Activated naive CD4-positive, alpha-beta T cell treated with Interleukin-2 at 50 U/mL for 16 hours (primary cell): ENCODE data around the gene USP4.

ENCODE experiments used
- DNase-seq: peaks from one replicate; pipeline ENCODE4 v3.0.0-alpha.2; 2020

The USP4 gene

GRCh38 chr3:49295489-49296058 lies 44.3 kb downstream of the USP4 start:
- peak; percentile 7 for DNase-seq

GRCh38 chr3:49294343-49294742 lies 45.5 kb downstream of the USP4 start:
- no peak for DNase-seq

GRCh38 chr3:49283997-49284396 lies 55.9 kb downstream of the USP4 start:
- DNase-seq, result no peak

GRCh38 chr3:49279376-49279775 lies 60.5 kb downstream of the USP4 start:
- no peak for DNase-seq

- no peak for DNase-seq
These were observed 61.3 kb downstream of the USP4 start for GRCh38 chr3:49278548-49278947.

- DNase-seq, result no peak
These were observed 62.5 kb downstream of the USP4 start for GRCh38 chr3:49277383-49277775.

- peak; percentile 79 for DNase-seq
These were observed 63.1 kb downstream of the USP4 start, which contains the start of gene C3orf62 for GRCh38 chr3:49276475-49277382. Gene C3orf62, minus strand, starts transcription at chr3:49277232. Its CDS starts 360 bp downstream, at chr3:49276872.

GRCh38 chr3:49273825-49274532 lies 65.9 kb downstream of the USP4 start:
- no peak for DNase-seq

- no peak for DNase-seq
These were observed 68.8 kb downstream of the USP4 start for GRCh38 chr3:49271047-49271446.

- DNase-seq, result no peak
These were observed 69.7 kb downstream of the USP4 start for GRCh38 chr3:49270156-49270500.

- DNase-seq, result no peak
These were observed 70.3 kb downstream of the USP4 start for GRCh38 chr3:49269443-49270155.

GRCh38 chr3:49266410-49267095 lies 73.3 kb downstream of the USP4 start:
- DNase-seq, result no peak

- no peak for DNase-seq
These were observed 74.0 kb downstream of the USP4 start for GRCh38 chr3:49265661-49266386.

- DNase-seq, result no peak
These were observed 76.5 kb downstream of the USP4 start for GRCh38 chr3:49263159-49263889.

- DNase-seq, result no peak
These were observed 79.0 kb downstream of the USP4 start for GRCh38 chr3:49260806-49261324.

GRCh38 chr3:49257187-49257586 lies 82.7 kb downstream of the USP4 start:
- no peak for DNase-seq

GRCh38 chr3:49255718-49256511 lies 83.9 kb downstream of the USP4 start:
- no peak for DNase-seq

GRCh38 chr3:49255112-49255511 lies 84.7 kb downstream of the USP4 start:
- no peak for DNase-seq

GRCh38 chr3:49253512-49253911 lies 86.3 kb downstream of the USP4 start:
- no peak for DNase-seq

- DNase-seq, result no peak
These were observed 91.0 kb downstream of the USP4 start for GRCh38 chr3:49248840-49249227.
